HG03460 (cell line): ENCODE measurements around the gene AGAP3.
A peak's percentile ranks its signal among the peaks of the same experiment; 100 is the strongest.

ENCODE experiments used
- ATAC-seq: cut with Tn5 transposase; IDR thresholded peaks from one replicate; pipeline ENCODE4 v1.9.1; 2021; ENCODE audit not compliant: unreplicated experiment

Gene AGAP3

DNA sequence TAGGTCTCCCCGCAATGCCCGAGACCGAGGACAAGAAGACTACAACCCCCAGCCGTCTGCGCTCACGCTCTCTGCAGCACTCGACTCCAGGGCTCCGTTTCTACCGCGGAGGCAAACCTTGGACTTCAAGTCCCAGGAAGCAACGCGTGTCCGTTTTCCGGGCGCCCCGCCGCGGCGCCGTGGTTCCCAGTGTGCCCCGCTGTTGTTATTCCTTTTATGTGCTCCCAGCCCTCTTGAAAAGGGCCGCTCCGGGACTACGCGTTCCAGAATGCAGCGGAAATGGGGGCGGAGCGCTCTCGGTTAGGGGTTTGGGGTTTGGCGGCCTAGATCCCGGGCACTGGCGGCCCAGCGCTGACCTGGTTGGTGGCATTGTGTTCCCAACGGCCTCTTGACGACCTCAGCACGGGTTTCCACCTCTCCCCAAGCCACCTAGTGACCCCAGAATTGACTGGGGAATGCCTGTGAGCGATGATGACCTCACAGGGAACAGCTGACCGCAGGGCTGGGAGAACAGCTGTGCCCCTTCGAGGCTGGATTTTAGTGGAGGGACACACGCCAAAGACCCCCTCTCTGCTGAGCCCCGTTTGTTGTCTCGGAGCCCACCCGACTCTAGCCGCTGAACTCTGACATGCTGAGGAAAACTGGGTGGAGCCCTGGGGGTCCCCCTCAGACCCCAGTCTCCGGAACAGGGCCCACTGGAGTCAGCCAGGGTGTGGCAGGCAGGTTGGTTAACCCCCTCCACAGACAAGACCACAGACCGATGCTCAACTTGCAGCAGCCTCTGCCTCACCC, 28.1 kb upstream of the AGAP3 start:
- ATAC-seq = peak; percentile 88

- ATAC-seq = no peak
Measured at GRCh38 chr7:151058781-151059366, 27.4 kb upstream of the AGAP3 start.

GRCh38 chr7:151059367-151060112, 26.7 kb upstream of the AGAP3 start, which contains the start of gene SLC4A2:
SLC4A2 (plus strand) TSS chr7:151059589; CDS start chr7:151061988, 2,399 bp downstream.
- ATAC-seq = peak; percentile 28

DNA sequence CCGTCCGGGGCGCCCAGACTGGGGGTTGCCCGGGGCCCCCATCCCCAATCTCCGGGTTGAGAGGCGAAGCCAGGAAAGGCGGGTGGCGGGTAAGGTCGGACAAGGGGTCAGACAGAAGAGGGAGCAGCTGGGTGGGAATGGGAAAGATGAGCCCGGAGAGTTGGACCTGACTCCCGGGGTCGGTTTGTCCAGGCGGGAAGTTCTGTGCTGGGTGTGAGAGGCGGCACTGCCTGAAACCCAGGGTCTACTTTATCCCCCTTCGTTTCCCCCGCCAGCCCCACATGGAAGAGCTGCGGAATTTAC, 26.2 kb upstream of the AGAP3 start:
- ATAC-seq = no peak

- no peak for ATAC-seq
Measured at GRCh38 chr7:151060416-151061212, 25.7 kb upstream of the AGAP3 start.

DNA sequence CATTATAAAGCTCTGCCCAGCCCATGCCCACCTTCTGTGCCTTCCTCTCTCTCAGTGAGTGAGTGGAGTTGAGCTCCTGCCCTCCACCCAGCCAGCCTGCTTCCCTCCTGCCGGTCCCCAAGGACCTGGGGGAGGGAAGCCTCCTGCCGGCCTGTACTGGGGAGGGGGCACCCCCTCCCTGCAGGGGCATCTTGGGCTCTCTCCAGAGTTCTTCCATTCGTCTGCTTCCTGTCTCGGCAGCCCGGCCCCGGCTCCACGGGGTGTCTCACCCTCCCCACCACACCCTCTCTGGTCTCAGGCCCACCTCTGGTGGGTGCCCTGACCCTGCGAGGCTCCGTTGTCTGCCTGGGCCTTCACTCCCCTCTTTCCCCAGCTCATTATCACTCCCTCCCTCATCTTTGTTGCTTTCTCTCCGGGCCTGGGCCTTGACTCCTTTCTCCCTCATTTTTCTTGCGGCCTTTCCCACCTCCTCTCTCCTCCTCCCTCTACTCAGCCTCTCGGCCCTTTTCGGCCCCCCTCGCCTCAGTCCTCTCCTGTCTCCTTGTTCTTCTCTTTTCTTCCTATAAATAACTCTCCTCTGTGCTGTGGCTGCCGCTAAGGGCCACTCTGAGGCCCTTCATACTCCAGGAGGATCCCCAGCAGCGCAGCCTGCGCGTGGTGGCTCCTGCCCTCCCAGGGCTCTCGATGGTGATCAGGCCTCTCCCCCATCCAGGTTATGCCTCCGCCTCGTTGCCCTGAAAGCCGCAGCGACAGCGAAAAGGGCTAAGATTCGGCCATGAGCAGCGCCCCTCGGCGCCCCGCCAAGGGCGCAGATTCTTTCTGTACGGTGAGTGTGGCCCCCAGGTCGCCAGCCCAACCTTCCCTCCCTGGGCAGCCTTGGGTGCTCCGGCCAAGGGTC, 24.8 kb upstream of the AGAP3 start:
- no peak for ATAC-seq

- ATAC-seq = no peak
Measured at GRCh38 chr7:151062111-151062398, 24.2 kb upstream of the AGAP3 start.

GRCh38 chr7:151062399-151063211, 23.7 kb upstream of the AGAP3 start:
- ATAC-seq = no peak

DNA sequence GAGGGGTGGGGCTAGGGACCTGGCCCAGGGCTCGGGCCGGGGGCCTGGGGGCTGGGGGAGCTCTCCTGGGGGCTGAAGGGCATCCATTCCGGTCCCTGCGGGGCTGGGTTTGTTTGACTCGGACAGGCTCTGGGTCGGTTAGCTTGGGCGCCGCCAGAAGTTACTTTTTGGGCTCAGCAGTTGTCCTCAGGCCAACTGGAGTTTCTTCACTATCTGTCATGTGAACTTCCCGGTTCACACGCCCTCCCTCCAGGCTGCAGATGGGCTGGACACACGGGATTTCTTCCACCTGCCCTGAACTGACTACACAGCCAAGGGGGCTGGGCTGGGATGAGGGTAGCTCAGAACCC, 23.1 kb upstream of the AGAP3 start:
- no peak for ATAC-seq

- no peak for ATAC-seq
Measured at GRCh38 chr7:151064454-151064853, 21.8 kb upstream of the AGAP3 start.

- no peak for ATAC-seq
Measured at GRCh38 chr7:151064993-151065392, 21.3 kb upstream of the AGAP3 start.

GRCh38 chr7:151065516-151065915, 20.8 kb upstream of the AGAP3 start:
- ATAC-seq = no peak

DNA sequence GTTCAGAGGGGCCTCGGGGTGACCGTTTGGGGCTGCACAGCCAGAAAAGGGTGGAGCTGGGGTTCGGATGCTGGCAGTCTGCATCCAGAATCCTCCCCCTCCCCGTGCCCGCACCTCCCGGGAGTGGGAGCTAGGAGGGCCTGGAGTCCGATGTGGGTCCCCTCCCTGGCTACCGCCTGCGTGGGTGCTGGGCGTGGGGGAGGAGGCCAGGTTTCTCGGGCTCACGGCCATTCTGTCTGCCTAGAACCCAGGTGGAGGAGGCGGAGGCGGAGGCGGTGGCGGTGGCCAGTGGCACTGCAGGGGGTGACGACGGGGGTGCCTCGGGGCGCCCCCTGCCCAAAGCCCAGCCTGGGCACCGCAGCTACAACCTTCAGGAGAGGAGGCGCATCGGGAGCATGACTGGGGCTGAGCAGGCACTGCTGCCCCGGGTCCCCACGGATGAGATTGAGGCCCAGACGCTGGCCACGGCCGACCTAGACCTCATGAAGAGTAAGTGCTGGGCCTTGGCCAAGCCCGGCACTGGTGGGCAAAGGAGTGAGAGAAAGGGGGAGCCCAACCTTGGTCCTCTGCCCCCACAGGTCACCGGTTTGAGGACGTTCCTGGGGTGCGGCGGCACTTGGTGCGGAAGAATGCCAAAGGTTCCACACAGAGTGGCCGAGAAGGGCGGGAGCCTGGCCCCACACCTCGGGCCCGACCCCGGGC, 19.9 kb upstream of the AGAP3 start:
- no peak for ATAC-seq

DNA sequence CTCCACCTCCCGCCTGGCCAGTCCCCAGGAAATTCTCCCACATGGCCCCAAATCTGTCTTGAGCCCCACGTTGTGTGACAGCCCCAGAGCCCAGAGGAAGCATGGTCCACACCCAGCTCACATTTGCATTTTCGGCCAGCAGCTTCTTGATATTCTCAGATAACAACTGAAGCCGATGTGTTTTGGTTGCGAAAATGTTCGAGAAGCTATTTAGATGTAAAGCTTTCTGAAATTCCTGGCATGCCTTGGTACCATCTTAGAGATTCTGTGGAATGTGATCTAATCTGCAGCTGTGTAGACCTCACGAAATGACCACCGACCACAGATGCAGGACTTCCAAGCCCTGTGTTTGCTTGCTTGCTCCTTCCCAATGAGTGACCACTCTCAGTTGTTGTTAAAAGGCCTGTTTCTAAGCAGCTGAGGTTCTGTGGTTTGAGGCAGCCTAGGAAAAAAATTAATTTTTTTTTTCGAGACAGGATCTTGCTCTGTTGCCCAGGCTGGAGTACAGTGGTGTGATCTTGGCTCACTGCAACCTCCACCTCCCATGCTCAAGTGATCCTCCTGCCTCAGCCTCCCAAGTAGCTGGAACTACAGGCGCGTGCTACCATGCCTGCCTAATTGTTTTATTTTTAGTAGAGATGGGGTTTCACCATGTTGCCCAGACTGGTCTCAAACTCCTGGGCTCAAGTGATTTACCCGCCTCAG, 18.1 kb upstream of the AGAP3 start:
- no peak for ATAC-seq

DNA sequence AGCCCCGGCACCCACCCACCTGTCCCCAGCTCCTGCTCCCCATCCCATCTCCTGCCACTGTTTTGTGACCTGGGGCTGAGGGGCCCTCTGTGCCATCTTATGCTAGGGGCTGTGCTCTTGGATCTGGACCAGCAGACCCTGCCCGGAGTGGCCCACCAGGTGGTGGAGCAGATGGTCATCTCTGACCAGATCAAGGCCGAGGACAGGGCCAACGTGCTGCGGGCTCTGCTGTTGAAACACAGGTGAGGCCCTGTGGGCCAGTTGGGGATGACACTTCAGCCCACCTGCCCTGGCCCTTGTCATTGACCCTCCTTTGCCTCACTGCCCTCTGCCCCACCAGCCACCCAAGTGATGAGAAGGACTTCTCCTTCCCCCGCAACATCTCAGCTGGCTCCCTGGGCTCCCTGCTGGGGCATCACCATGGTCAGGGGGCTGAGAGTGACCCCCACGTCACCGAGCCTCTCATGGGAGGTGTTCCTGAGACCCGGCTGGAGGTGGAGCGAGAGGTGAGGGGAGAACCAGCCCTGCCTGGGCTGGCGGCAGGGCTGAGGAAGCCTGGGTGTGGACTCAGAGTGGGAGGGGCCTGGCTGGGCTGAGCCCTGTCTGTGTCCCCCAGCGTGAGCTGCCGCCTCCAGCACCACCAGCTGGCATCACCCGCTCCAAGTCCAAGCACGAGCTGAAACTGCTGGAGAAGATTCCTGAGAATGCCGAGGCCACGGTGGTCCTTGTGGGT, 16.3 kb upstream of the AGAP3 start:
- ATAC-seq = no peak

DNA sequence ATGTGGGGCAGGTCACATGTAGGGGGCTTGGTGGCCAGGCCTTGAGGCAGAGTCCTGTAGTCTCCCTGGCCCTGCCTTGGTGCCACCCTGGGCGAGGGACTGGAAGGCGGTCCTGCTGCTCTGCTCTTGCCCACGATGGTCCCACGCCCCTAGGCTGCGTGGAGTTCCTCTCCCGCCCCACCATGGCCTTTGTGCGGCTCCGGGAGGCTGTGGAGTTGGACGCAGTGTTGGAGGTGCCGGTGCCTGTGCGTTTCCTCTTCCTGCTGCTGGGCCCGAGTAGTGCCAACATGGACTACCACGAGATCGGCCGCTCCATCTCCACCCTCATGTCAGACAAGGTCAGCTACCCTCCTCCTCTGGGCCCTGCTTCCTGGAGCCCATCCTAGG, 15.7 kb upstream of the AGAP3 start:
- no peak for ATAC-seq

DNA sequence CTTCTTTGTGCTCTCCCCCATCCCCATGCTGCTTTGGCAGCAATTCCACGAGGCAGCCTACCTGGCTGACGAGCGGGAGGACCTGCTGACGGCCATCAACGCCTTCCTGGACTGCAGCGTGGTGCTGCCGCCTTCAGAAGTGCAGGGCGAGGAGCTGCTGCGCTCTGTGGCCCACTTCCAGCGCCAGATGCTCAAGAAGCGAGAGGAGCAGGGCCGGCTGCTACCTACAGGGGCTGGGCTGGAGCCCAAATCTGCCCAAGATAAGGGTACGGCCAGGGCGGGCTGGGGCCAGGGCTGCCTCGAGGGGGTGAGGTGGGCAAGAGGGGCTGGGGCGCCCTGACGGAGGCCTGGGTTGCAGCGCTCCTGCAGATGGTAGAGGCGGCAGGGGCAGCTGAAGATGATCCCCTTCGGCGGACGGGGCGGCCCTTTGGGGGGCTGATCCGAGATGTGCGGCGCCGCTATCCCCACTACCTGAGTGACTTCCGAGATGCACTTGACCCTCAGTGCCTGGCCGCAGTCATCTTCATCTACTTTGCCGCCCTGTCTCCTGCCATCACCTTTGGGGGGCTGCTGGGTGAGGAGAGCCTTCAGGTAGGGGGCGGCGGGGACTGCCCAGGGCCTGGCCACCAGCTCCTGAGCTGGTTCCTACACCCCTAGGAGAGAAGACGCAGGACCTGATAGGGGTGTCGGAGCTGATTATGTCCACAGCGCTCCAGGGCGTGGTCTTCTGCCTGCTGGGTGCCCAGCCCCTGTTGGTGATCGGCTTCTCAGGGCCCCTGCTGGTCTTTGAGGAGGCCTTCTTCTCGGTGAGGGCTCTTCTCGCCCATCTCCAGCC, 15.0 kb upstream of the AGAP3 start:
- no peak for ATAC-seq
